ENCODE results near the gene MBP.

The MBP gene

GRCh38 chr18:76956648-76957047, 175.9 kb downstream of the MBP start:
- peaks cover 33% of the 10 kb centered on the region for H3K36me3 ChIP-seq (replicated peaks)
- TF ChIP-seq, protein P1, sequence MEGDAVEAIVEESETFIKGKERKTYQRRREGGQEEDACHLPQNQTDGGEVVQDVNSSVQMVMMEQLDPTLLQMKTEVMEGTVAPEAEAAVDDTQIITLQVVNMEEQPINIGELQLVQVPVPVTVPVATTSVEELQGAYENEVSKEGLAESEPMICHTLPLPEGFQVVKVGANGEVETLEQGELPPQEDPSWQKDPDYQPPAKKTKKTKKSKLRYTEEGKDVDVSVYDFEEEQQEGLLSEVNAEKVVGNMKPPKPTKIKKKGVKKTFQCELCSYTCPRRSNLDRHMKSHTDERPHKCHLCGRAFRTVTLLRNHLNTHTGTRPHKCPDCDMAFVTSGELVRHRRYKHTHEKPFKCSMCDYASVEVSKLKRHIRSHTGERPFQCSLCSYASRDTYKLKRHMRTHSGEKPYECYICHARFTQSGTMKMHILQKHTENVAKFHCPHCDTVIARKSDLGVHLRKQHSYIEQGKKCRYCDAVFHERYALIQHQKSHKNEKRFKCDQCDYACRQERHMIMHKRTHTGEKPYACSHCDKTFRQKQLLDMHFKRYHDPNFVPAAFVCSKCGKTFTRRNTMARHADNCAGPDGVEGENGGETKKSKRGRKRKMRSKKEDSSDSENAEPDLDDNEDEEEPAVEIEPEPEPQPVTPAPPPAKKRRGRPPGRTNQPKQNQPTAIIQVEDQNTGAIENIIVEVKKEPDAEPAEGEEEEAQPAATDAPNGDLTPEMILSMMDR (IDR thresholded peaks at IDR 0.05; ENCODE audit: low read depth, low read length, missing control alignments), result no peak
- in situ Hi-C loops (cut with HindIII; ENCODE audit: low pct_ligation_motif_present, low sequenced_read_pairs), result no loop called here
- no peak overlapping the region for H3K27ac ChIP-seq
- DNase-seq, result no peak
- H3K27me3 ChIP-seq (replicated peaks), result no peaks in the 10 kb centered on the region
- no peak overlapping the region for H3K4me3 ChIP-seq (ENCODE audit: low read depth, low read length)

DNA sequence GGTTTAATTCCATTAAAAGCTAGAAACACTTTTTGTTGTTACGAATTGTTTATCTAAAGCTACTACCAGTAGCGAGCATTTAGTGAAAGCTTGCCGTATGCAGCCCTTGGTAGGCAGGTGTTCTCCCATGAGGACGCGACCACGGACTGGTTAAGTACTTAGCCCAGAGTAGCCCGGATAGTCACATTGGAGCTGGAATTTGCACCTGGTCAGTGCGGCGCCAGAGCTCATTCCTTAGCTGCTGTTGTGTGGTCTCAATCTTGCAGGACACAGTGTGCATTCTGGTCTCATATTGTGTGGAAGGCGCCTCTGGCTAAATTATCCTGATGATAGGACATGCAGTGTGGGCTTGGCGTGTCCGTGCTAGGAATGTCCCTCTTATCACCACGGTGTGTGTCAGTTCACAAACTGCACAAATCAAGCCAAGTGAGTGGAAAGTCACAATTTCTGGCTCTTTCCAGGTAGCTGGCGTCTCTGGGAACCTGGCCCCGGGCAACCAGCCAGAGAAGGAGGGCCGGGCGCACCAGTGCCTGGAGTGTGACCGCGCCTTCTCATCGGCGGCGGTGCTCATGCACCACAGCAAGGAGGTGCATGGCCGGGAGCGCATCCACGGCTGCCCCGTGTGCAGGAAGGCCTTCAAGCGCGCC, 176.9 kb downstream of the MBP start:
- DNase-seq, result no peak
- H3K27ac ChIP-seq, result no peak overlapping the region

GRCh38 chr18:76953583-76954233, 178.9 kb downstream of the MBP start:
- Histone ChIP-seq H3K27ac (no peak overlapping the region), H3K4me3 (ENCODE audit: low read depth, low read length) (no peak overlapping the region), H3K27me3 (replicated peaks) (no peaks in the 10 kb centered on the region), H3K36me3 (replicated peaks) (peaks cover 11% of the 10 kb centered on the region)
- DNase-seq, result no peak
- in situ Hi-C loops (cut with HindIII; ENCODE audit: low pct_ligation_motif_present, low sequenced_read_pairs), result no loop called here
- TF ChIP-seq, protein P1 (IDR thresholded peaks at IDR 0.05; ENCODE audit: low read depth, low read length, missing control alignments), result no peak

More for the DNA sequence above, 176.9 kb downstream of the MBP start:
- TF ChIP-seq, protein P1 (IDR thresholded peaks at IDR 0.05; ENCODE audit: low read depth, low read length, missing control alignments), result no peak
- in situ Hi-C loops (cut with HindIII; ENCODE audit: low pct_ligation_motif_present, low sequenced_read_pairs), result no loop called here
- Histone ChIP-seq H3K4me3 (ENCODE audit: low read depth, low read length) (no peak overlapping the region), H3K27me3 (replicated peaks) (no peaks in the 10 kb centered on the region), H3K36me3 (replicated peaks) (peaks cover 26% of the 10 kb centered on the region)

DNA sequence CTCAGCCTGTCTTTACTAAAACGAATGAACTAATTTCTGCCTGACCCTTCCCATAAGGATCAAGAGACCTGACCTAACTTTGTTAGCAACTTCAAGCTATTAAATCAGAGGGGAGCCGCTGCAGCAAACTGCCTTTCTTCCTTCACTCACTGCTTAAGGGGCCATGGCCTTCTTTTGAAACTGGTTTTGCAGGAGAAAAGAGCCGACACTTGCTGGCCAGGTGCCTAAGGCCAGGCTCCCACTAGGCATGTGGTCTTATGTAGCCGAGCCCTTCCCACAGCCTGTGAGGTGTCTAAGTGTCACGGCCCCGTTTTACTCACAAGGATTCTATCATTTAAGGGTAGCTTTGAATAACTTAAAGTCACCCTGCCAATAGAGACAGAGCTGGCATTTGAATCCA, 179.4 kb downstream of the MBP start:
- in situ Hi-C loops (cut with HindIII; ENCODE audit: low pct_ligation_motif_present, low sequenced_read_pairs), result no loop called here
- Histone ChIP-seq H3K4me3 (ENCODE audit: low read depth, low read length) (no peak overlapping the region), H3K36me3 (replicated peaks) (peaks cover 14% of the 10 kb centered on the region), H3K27ac (no peak overlapping the region), H3K27me3 (replicated peaks) (no peaks in the 10 kb centered on the region)
- TF ChIP-seq, protein P1 (IDR thresholded peaks at IDR 0.05; ENCODE audit: low read depth, low read length, missing control alignments), result no peak
- DNase-seq, result no peak

DNA sequence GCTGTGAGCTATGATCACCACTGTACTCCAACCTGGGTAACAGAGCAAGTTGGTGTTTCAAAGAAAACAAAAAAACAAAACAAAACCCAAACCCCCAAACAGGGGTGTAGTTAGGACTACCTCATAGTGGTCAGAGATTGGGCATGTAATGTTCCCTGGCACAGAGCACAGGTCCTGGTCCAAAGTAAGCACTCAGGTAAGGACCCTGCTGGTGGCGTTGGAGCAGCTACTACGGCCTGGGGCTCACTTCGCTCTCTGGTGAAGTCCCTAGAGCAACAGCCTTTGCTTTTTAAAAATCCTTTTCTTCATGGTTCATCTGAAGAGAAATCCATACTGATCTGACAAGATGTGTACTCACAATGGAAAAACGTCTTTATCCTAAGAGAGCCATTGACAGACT, 179.8 kb downstream of the MBP start:
- Histone ChIP-seq H3K27ac (no peak overlapping the region), H3K36me3 (replicated peaks) (peaks cover 14% of the 10 kb centered on the region), H3K4me3 (ENCODE audit: low read depth, low read length) (no peak overlapping the region), H3K27me3 (replicated peaks) (no peaks in the 10 kb centered on the region)
- DNase-seq, result no peak
- in situ Hi-C loops (cut with HindIII; ENCODE audit: low pct_ligation_motif_present, low sequenced_read_pairs), result no loop called here
- TF ChIP-seq, protein P1 (IDR thresholded peaks at IDR 0.05; ENCODE audit: low read depth, low read length, missing control alignments), result no peak

All from brain microvascular endothelial cell (primary cell).